Measurements from ENCODE around the gene POLR1E.

POLR1E gene

GRCh38 chr9:37480759-37481158, 5.0 kb upstream of the POLR1E start:
- Histone ChIP-seq H3K27ac (ENCODE audit: low read depth, low read length, severe bottlenecking) (no peak overlapping the region), H3K4me3 (ENCODE audit: extremely low read depth, insufficient read depth, low read length, poor library complexity, severe bottlenecking) (no peak overlapping the region), H3K36me3 (ENCODE audit: control insufficient read depth, insufficient read depth, low read length) (no peaks in the 10 kb centered on the region), H3K9me3 (ENCODE audit: control insufficient read depth, low read length) (no peaks in the 10 kb centered on the region), H3K4me1 (ENCODE audit: control insufficient read depth, insufficient read depth, low read length, poor library complexity, severe bottlenecking) (peaks cover 11% of the 10 kb centered on the region)
- 100% methylated on average over 1 of the region's 3 CpGs for WGBS, 2 experiments (ENCODE audit: insufficient coverage in 2 of 2)

- Histone ChIP-seq H3K9me3 (ENCODE audit: control insufficient read depth, low read length) (no peaks in the 10 kb centered on the region), H3K4me1 (ENCODE audit: control insufficient read depth, insufficient read depth, low read length, poor library complexity, severe bottlenecking) (peaks cover 20% of the 10 kb centered on the region), H3K36me3 (ENCODE audit: control insufficient read depth, insufficient read depth, low read length) (peaks cover 36% of the 10 kb centered on the region), H3K27ac (ENCODE audit: low read depth, low read length, severe bottlenecking) (no peak overlapping the region), H3K4me3 (ENCODE audit: extremely low read depth, insufficient read depth, low read length, poor library complexity, severe bottlenecking) (peak overlapping the region; percentile 77)
- 0 to 6% methylated on average over 6 to 7 of the region's 7 CpGs for WGBS, 2 experiments (ENCODE audit: insufficient coverage in 2 of 2)
Observed at GRCh38 chr9:37486256-37486615, 488 bp downstream of the POLR1E start.

- H3K36me3 ChIP-seq (ENCODE audit: control insufficient read depth, insufficient read depth, low read length): peaks cover 41% of the 10 kb centered on the region
- peak overlapping the region; percentile 77 for H3K4me3 ChIP-seq (ENCODE audit: extremely low read depth, insufficient read depth, low read length, poor library complexity, severe bottlenecking)
- peaks cover 15% of the 10 kb centered on the region for H3K4me1 ChIP-seq (ENCODE audit: control insufficient read depth, insufficient read depth, low read length, poor library complexity, severe bottlenecking)
- no peak overlapping the region for H3K27ac ChIP-seq (ENCODE audit: low read depth, low read length, severe bottlenecking)
- WGBS, 2 experiments (ENCODE audit: insufficient coverage in 2 of 2): 56 to 62% methylated on average over 4 of the region's 7 CpGs
- H3K9me3 ChIP-seq (ENCODE audit: control insufficient read depth, low read length): no peaks in the 10 kb centered on the region
Observed at GRCh38 chr9:37486616-37487548, 1.1 kb downstream of the POLR1E start.

GRCh38 chr9:37491939-37492338, 6.2 kb downstream of the POLR1E start:
- Histone ChIP-seq H3K27ac (ENCODE audit: low read depth, low read length, severe bottlenecking) (no peak overlapping the region), H3K4me1 (ENCODE audit: control insufficient read depth, insufficient read depth, low read length, poor library complexity, severe bottlenecking) (peaks cover 9% of the 10 kb centered on the region), H3K4me3 (ENCODE audit: extremely low read depth, insufficient read depth, low read length, poor library complexity, severe bottlenecking) (no peak overlapping the region), H3K9me3 (ENCODE audit: control insufficient read depth, low read length) (no peaks in the 10 kb centered on the region), H3K36me3 (ENCODE audit: control insufficient read depth, insufficient read depth, low read length) (peaks cover 87% of the 10 kb centered on the region)
- WGBS, 2 experiments (ENCODE audit: insufficient coverage in 2 of 2): no CpG with 5 or more reads among the region's 1 CpG

GRCh38 chr9:37495571-37495970, 9.8 kb downstream of the POLR1E start:
- peaks cover 89% of the 10 kb centered on the region for H3K36me3 ChIP-seq (ENCODE audit: control insufficient read depth, insufficient read depth, low read length)
- 97 to 98% methylated on average over 5 of the region's 5 CpGs for WGBS, 2 experiments (ENCODE audit: insufficient coverage in 2 of 2)

GRCh38 chr9:37496020-37496419, 10.3 kb downstream of the POLR1E start:
- no peak overlapping the region for H3K27ac ChIP-seq (ENCODE audit: low read depth, low read length, severe bottlenecking)
- WGBS, 2 experiments (ENCODE audit: insufficient coverage in 2 of 2): 47 to 83% methylated on average over 3 to 4 of the region's 4 CpGs
- no peaks in the 10 kb centered on the region for H3K9me3 ChIP-seq (ENCODE audit: control insufficient read depth, low read length)
- H3K4me3 ChIP-seq (ENCODE audit: extremely low read depth, insufficient read depth, low read length, poor library complexity, severe bottlenecking): no peak overlapping the region
- H3K36me3 ChIP-seq (ENCODE audit: control insufficient read depth, insufficient read depth, low read length): peaks cover 89% of the 10 kb centered on the region
- no peaks in the 10 kb centered on the region for H3K4me1 ChIP-seq (ENCODE audit: control insufficient read depth, insufficient read depth, low read length, poor library complexity, severe bottlenecking)

More at GRCh38 chr9:37495571-37495970, 9.8 kb downstream of the POLR1E start:
- Histone ChIP-seq H3K4me3 (ENCODE audit: extremely low read depth, insufficient read depth, low read length, poor library complexity, severe bottlenecking) (no peak overlapping the region), H3K27ac (ENCODE audit: low read depth, low read length, severe bottlenecking) (no peak overlapping the region), H3K9me3 (ENCODE audit: control insufficient read depth, low read length) (no peaks in the 10 kb centered on the region), H3K4me1 (ENCODE audit: control insufficient read depth, insufficient read depth, low read length, poor library complexity, severe bottlenecking) (no peaks in the 10 kb centered on the region)

GRCh38 chr9:37497320-37497719, 11.6 kb downstream of the POLR1E start:
- Histone ChIP-seq H3K9me3 (ENCODE audit: control insufficient read depth, low read length) (no peaks in the 10 kb centered on the region), H3K36me3 (ENCODE audit: control insufficient read depth, insufficient read depth, low read length) (peaks cover 90% of the 10 kb centered on the region), H3K4me3 (ENCODE audit: extremely low read depth, insufficient read depth, low read length, poor library complexity, severe bottlenecking) (no peak overlapping the region), H3K27ac (ENCODE audit: low read depth, low read length, severe bottlenecking) (no peak overlapping the region), H3K4me1 (ENCODE audit: control insufficient read depth, insufficient read depth, low read length, poor library complexity, severe bottlenecking) (no peaks in the 10 kb centered on the region)
- WGBS, 2 experiments (ENCODE audit: insufficient coverage in 2 of 2): 95 to 96% methylated on average over 3 of the region's 3 CpGs

GRCh38 chr9:37498457-37498856, 12.7 kb downstream of the POLR1E start:
- 53 to 71% methylated on average over 2 to 3 of the region's 3 CpGs for WGBS, 2 experiments (ENCODE audit: insufficient coverage in 2 of 2)
- no peak overlapping the region for H3K4me3 ChIP-seq (ENCODE audit: extremely low read depth, insufficient read depth, low read length, poor library complexity, severe bottlenecking)
- H3K4me1 ChIP-seq (ENCODE audit: control insufficient read depth, insufficient read depth, low read length, poor library complexity, severe bottlenecking): no peaks in the 10 kb centered on the region
- no peaks in the 10 kb centered on the region for H3K9me3 ChIP-seq (ENCODE audit: control insufficient read depth, low read length)
- H3K27ac ChIP-seq (ENCODE audit: low read depth, low read length, severe bottlenecking): no peak overlapping the region
- H3K36me3 ChIP-seq (ENCODE audit: control insufficient read depth, insufficient read depth, low read length): peaks cover 91% of the 10 kb centered on the region

- Histone ChIP-seq H3K4me3 (ENCODE audit: extremely low read depth, insufficient read depth, low read length, poor library complexity, severe bottlenecking) (no peak overlapping the region), H3K9me3 (ENCODE audit: control insufficient read depth, low read length) (no peaks in the 10 kb centered on the region), H3K27ac (ENCODE audit: low read depth, low read length, severe bottlenecking) (no peak overlapping the region), H3K36me3 (ENCODE audit: control insufficient read depth, insufficient read depth, low read length) (peaks cover 88% of the 10 kb centered on the region), H3K4me1 (ENCODE audit: control insufficient read depth, insufficient read depth, low read length, poor library complexity, severe bottlenecking) (peaks cover 4% of the 10 kb centered on the region)
- 84 to 93% methylated on average over 5 of the region's 6 CpGs for WGBS, 2 experiments (ENCODE audit: insufficient coverage in 2 of 2)
Observed at GRCh38 chr9:37499297-37499696, 13.5 kb downstream of the POLR1E start.

GRCh38 chr9:37501957-37502596, 16.3 kb downstream of the POLR1E start:
- 52 to 100% methylated on average over 1 to 2 of the region's 2 CpGs for WGBS, 2 experiments (ENCODE audit: insufficient coverage in 2 of 2)
- H3K36me3 ChIP-seq (ENCODE audit: control insufficient read depth, insufficient read depth, low read length): peaks cover 87% of the 10 kb centered on the region

GRCh38 chr9:37503736-37504135, 18.0 kb downstream of the POLR1E start:
- WGBS, 2 experiments (ENCODE audit: insufficient coverage in 2 of 2): 92 to 95% methylated on average over 3 of the region's 3 CpGs
- Histone ChIP-seq H3K36me3 (ENCODE audit: control insufficient read depth, insufficient read depth, low read length) (peaks cover 82% of the 10 kb centered on the region), H3K4me1 (ENCODE audit: control insufficient read depth, insufficient read depth, low read length, poor library complexity, severe bottlenecking) (peaks cover 4% of the 10 kb centered on the region), H3K9me3 (ENCODE audit: control insufficient read depth, low read length) (no peaks in the 10 kb centered on the region), H3K27ac (ENCODE audit: low read depth, low read length, severe bottlenecking) (no peak overlapping the region), H3K4me3 (ENCODE audit: extremely low read depth, insufficient read depth, low read length, poor library complexity, severe bottlenecking) (no peak overlapping the region)

More at GRCh38 chr9:37501957-37502596, 16.3 kb downstream of the POLR1E start:
- Histone ChIP-seq H3K4me1 (ENCODE audit: control insufficient read depth, insufficient read depth, low read length, poor library complexity, severe bottlenecking) (peaks cover 4% of the 10 kb centered on the region), H3K27ac (ENCODE audit: low read depth, low read length, severe bottlenecking) (no peak overlapping the region), H3K9me3 (ENCODE audit: control insufficient read depth, low read length) (no peaks in the 10 kb centered on the region), H3K4me3 (ENCODE audit: extremely low read depth, insufficient read depth, low read length, poor library complexity, severe bottlenecking) (no peak overlapping the region)

Measured in mesodermal cell (in vitro differentiated cells).